HepG2 (cell line): ENCODE data around the gene SUZ12. TPM values are rescaled to one million over a fixed set of nuclear protein-coding genes. Genes with fewer than 3 reads are reported as not detected.
A peak's percentile ranks its signal among the peaks of the same experiment; 100 is the strongest.

Experiments used
- ATF6 ChIP-seq: sonication (generic); formaldehyde crosslinking; conservative IDR thresholded peaks from 2 replicates; pipeline ENCODE4 v1.4.0; 2020; ENCODE audit warnings: missing genetic modification reagents
- CENPX ChIP-seq: sonication (generic); formaldehyde crosslinking; IDR thresholded peaks from 2 replicates; pipeline ENCODE4 v1.9.0; 2021; ENCODE audit warnings: mild to moderate bottlenecking, missing genetic modification reagents, moderate library complexity
- DZIP1 ChIP-seq: sonication (generic); formaldehyde crosslinking; IDR thresholded peaks from 2 replicates; pipeline ENCODE4 v1.5.0; 2020; ENCODE audit warnings: mild to moderate bottlenecking, missing genetic modification reagents
- FOXO4 ChIP-seq: sonication (generic); formaldehyde crosslinking; conservative IDR thresholded peaks from 2 replicates; pipeline ENCODE4 v1.8.1; 2023; ENCODE audit warnings: missing genetic modification reagents
- HBP1 ChIP-seq: IDR thresholded peaks from 2 replicates; pipeline ENCODE4 v1.6.1; 2016; ENCODE audit warnings: low read depth, control low read depth
- HCFC1 ChIP-seq: fragments of 150-350 bp; IDR thresholded peaks from 2 replicates; pipeline ENCODE4 v1.6.1; 2014; ENCODE audit warnings: low read depth, low read length
- KAT7 ChIP-seq: IDR thresholded peaks from 2 replicates; pipeline ENCODE4 v1.6.1; 2018; ENCODE audit warnings: borderline replicate concordance, missing compliant biosample characterization
- KLF16 ChIP-seq, 2 experiments: sonication (generic) in 1 of 2; formaldehyde crosslinking in 1 of 2; IDR thresholded peaks; 2 replicates each; pipeline versions ENCODE4 v1.6.1 to v1.8.0; 2016 to 2023; ENCODE audit warnings: missing genetic modification reagents in 2 of 2, missing compliant biosample characterization in 1 of 2
- MAFG ChIP-seq: sonication (generic); formaldehyde crosslinking; IDR thresholded peaks from 2 replicates; pipeline ENCODE4 v1.5.1; 2020; ENCODE audit warnings: mild to moderate bottlenecking, missing genetic modification reagents
- MIXL1 ChIP-seq: IDR thresholded peaks from 2 replicates; pipeline ENCODE4 v1.6.1; 2016
- RAD51 ChIP-seq: fragments of 450-650 bp; IDR thresholded peaks from 2 replicates; pipeline ENCODE4 v1.6.1; 2016; ENCODE audit warnings: borderline replicate concordance
- SP2 ChIP-seq: sonication (generic); formaldehyde crosslinking; IDR thresholded peaks from 2 replicates; pipeline ENCODE4 v1.5.1; 2020; ENCODE audit warnings: mild to moderate bottlenecking, missing genetic modification reagents
- SP5 ChIP-seq: IDR thresholded peaks from 2 replicates; pipeline ENCODE4 v1.6.1; 2016; ENCODE audit warnings: low read depth, borderline replicate concordance
- TBP ChIP-seq: sonication (generic); formaldehyde crosslinking; IDR thresholded peaks from 2 replicates; pipeline ENCODE4 v1.5.0; 2020; ENCODE audit warnings: missing genetic modification reagents
- TEAD3 ChIP-seq: optimal IDR thresholded peaks from 2 replicates; pipeline ENCODE3; 2016; ENCODE audit warnings: borderline replicate concordance
- ZC3H4 ChIP-seq: sonication (generic); formaldehyde crosslinking; IDR thresholded peaks from 2 replicates; pipeline ENCODE4 v1.4.0; 2020; ENCODE audit warnings: missing genetic modification reagents, borderline replicate concordance
- ZFP36 ChIP-seq: fragments of 150-350 bp; IDR thresholded peaks from 2 replicates; pipeline ENCODE4 v1.6.1; 2018; ENCODE audit warnings: borderline replicate concordance, low read length, low read depth; ENCODE audit not compliant: partially characterized antibody
- ZNF280B ChIP-seq: sonication (generic); formaldehyde crosslinking; IDR thresholded peaks from 2 replicates; pipeline ENCODE4 v1.5.0; 2020; ENCODE audit warnings: missing genetic modification reagents, mild to moderate bottlenecking, borderline replicate concordance
- ZNF33B ChIP-seq: sonication (generic); formaldehyde crosslinking; IDR thresholded peaks from 2 replicates; pipeline ENCODE4 v1.5.1; 2020; ENCODE audit warnings: mild to moderate bottlenecking, missing genetic modification reagents
- ZNF746 ChIP-seq: sonication (generic); formaldehyde crosslinking; IDR thresholded peaks from 2 replicates; pipeline ENCODE4 v1.8.0; 2022; ENCODE audit warnings: mild to moderate bottlenecking, missing genetic modification reagents
- polyA plus RNA-seq, 8 experiments: library from polyadenylated mRNA; depleted of rRNA in 3 of 8; stranded (reverse) in 7 of 8; unstranded in 1 of 8; fragments of >200 nt; fragmentation: Illumina TruSeq in 4 of 8; extraction: Trizol in 4 of 8; gene quantifications; 2 replicates each; pipeline versions ENCODE4 v1.2.1 to v1.2.3, GENCODE V29; 2011 to 2016; ENCODE audit warnings: low read depth in 4 of 8, missing spikeins in 1 of 8, mixed read lengths in 1 of 8; ENCODE audit not compliant: insufficient read depth in 1 of 8
- total RNA-seq, 5 experiments: library from RNA; depleted of rRNA; stranded (reverse); fragments of >200 nt; fragmentation: Illumina TruSeq; extraction: Trizol; gene quantifications; 2 replicates each; pipeline ENCODE4 v1.2.3, GENCODE V29; 2016; ENCODE audit warnings: low read depth in 1 of 5

Gene SUZ12
- total and polyA plus RNA-seq, 2 of the 13 experiments (the other 11 are each of a cell fraction or from before 2014, with no cell fraction given): 11.7 to 15.6 TPM

GRCh38 chr17:32006957-32007462 lies 70.2 kb downstream of the SUZ12 start, which contains the start of gene LRRC37B (continued):
- no peak for TF ChIP-seq DZIP1
- TF ChIP-seq ATF6 (CRISPR knock-in tag): no peak
- TF ChIP-seq TEAD3 (CRISPR knock-in tag): no peak
- TF ChIP-seq ZNF280B (CRISPR knock-in tag): no peak; the same call in 1 of the 2 replicates
- TF ChIP-seq MAFG (CRISPR knock-in tag): no peak
- no peak for TF ChIP-seq SP2 (CRISPR knock-in tag)
- no peak for TF ChIP-seq ZNF746 (CRISPR knock-in tag)
- peak; percentile 74; the same call in 1 of the 2 replicates for TF ChIP-seq KAT7 (CRISPR knock-in tag)
- no peak; the same call in 1 of the 2 replicates for TF ChIP-seq HBP1
- TF ChIP-seq ZC3H4 (CRISPR knock-in tag): no peak
- TF ChIP-seq ZFP36: no peak
- no peak for TF ChIP-seq HCFC1
- TF ChIP-seq ZNF33B (CRISPR knock-in tag): no peak
- TF ChIP-seq RAD51: peak; percentile 59
- peak; percentile 46; the same call in 1 of the 2 replicates for TF ChIP-seq SP5 (CRISPR knock-in tag)
- peak in 1 of 2 experiments; percentile 79; a peak in 2 of 4 replicates for TF ChIP-seq KLF16 (CRISPR knock-in tag; IDR thresholded peaks at IDR 0.05)
- no peak for TF ChIP-seq TBP
- TF ChIP-seq FOXO4 (CRISPR knock-in tag): no peak
- no peak for TF ChIP-seq CENPX (CRISPR knock-in tag)
- TF ChIP-seq MIXL1 (CRISPR knock-in tag): no peak
